Islet precursor cell (in vitro differentiated cells): ENCODE measurements around the gene ACOT2.
"Not testable (repeated sequence)": the region's sequence is repeated elsewhere in the genome, so short reads cannot be mapped to it uniquely, and the experiment has no call there.

Source experiments
- DNase-seq: peaks from one replicate; pipeline ENCODE4 v3.0.0-alpha.2; 2018

ACOT2 gene, protein sequence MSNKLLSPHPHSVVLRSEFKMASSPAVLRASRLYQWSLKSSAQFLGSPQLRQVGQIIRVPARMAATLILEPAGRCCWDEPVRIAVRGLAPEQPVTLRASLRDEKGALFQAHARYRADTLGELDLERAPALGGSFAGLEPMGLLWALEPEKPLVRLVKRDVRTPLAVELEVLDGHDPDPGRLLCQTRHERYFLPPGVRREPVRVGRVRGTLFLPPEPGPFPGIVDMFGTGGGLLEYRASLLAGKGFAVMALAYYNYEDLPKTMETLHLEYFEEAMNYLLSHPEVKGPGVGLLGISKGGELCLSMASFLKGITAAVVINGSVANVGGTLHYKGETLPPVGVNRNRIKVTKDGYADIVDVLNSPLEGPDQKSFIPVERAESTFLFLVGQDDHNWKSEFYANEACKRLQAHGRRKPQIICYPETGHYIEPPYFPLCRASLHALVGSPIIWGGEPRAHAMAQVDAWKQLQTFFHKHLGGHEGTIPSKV

DNA sequence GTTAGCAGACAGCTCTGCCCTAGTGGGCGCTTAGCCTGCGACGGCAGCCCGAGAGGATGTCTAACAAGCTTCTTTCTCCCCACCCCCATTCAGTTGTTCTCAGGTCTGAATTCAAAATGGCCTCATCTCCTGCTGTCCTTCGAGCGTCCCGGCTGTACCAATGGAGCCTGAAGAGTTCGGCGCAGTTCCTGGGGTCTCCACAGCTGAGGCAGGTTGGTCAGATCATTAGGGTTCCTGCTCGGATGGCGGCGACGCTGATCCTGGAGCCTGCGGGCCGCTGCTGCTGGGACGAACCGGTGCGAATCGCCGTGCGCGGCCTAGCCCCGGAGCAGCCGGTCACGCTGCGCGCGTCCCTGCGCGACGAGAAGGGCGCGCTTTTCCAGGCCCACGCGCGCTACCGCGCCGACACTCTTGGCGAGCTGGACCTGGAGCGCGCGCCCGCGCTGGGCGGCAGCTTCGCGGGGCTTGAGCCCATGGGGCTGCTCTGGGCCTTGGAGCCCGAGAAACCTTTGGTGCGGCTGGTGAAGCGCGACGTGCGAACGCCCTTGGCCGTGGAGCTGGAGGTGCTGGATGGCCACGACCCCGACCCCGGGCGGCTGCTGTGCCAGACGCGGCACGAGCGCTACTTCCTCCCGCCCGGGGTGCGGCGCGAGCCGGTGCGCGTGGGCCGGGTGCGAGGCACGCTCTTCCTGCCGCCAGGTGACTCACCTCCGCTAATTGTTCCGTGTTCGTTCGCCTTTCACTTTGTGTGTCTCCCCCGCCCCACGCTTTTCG is at the start of gene ACOT2:
ACOT2 (plus strand) TSS at position 29 of the 774 bp plus-strand sequence; CDS start at position 57, 28 bp downstream.
- peak; percentile 91 for DNase-seq

- DNase-seq: no peak
Measured at GRCh38 chr14:73521229-73521628, 47.8 kb upstream of the ACOT2 start.

- DNase-seq: no peak
Measured at GRCh38 chr14:73524493-73524892, 44.5 kb upstream of the ACOT2 start.

- no peak for DNase-seq
Measured at GRCh38 chr14:73526036-73526984, 42.7 kb upstream of the ACOT2 start.

GRCh38 chr14:73529356-73529755 is 39.7 kb upstream of the ACOT2 start:
- not testable (repeated sequence) for DNase-seq

DNA sequence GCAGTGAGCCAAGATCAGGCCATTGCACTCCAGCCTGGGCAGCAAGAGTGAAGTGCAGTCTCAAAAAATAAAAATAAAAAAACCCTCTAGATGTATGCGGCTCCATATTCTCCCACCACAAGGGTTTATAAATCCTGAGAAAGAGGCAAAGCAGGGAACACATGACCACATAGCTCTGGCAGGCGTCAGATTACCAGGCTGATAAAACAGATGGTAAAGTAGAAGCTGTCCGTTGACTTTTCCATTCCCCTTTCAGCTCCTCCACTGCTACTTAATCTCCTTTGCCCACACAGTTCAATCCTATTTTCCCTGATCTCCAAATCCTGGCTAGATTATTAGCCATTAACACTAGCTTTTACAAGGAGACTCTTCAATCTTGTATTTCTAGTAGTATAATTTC is 37.0 kb upstream of the ACOT2 start:
- not testable (repeated sequence) for DNase-seq

GRCh38 chr14:73537244-73538045 is 31.6 kb upstream of the ACOT2 start:
- DNase-seq: peak; percentile 89

- DNase-seq: peak; percentile 70
Measured at GRCh38 chr14:73539017-73539416, 30.0 kb upstream of the ACOT2 start.

DNA sequence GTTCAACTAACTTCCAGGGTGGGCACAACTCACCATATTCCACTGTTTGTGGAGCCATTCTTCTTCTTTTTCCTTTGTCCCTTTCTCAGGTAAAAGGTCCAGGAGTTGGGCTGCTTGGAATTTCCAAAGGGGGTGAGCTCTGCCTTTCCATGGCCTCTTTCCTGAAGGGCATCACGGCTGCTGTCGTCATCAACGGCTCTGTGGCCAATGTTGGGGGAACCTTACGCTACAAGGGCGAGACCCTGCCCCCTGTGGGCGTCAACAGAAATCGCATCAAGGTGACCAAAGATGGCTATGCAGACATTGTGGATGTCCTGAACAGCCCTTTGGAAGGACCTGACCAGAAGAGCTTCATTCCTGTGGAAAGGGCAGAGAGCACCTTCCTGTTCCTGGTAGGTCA is 26.1 kb upstream of the ACOT2 start:
- not testable (repeated sequence) for DNase-seq

GRCh38 chr14:73545353-73545752 is 23.7 kb upstream of the ACOT2 start:
- DNase-seq: not testable (repeated sequence)

- not testable (repeated sequence) for DNase-seq
Measured at GRCh38 chr14:73549097-73549496, 19.9 kb upstream of the ACOT2 start.

GRCh38 chr14:73549889-73550524 is 19.0 kb upstream of the ACOT2 start:
- not testable (repeated sequence) for DNase-seq

DNA sequence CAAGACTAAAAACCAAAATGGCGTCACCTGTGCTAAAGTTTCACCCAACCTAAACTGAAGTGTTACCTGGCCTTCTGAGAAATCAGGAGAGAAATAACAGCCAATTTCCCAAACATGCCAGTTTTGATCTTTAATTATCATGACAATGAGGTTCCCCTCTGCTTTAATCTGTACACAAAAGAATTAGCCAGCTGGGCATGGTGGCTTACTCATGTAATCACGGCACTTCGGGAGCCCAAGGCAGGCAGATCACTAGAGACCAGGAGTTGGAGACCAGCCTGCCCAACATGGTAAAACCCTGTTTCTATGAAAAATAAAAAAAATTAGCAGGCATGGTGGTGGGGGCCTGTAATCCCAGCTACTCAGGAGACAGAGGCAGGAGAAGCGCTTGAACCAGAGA is 15.2 kb upstream of the ACOT2 start:
- no peak for DNase-seq

- not testable (repeated sequence) for DNase-seq
Measured at GRCh38 chr14:73557201-73557600, 11.8 kb upstream of the ACOT2 start.

GRCh38 chr14:73558238-73558637 is 10.8 kb upstream of the ACOT2 start:
- DNase-seq: not testable (repeated sequence)

DNA sequence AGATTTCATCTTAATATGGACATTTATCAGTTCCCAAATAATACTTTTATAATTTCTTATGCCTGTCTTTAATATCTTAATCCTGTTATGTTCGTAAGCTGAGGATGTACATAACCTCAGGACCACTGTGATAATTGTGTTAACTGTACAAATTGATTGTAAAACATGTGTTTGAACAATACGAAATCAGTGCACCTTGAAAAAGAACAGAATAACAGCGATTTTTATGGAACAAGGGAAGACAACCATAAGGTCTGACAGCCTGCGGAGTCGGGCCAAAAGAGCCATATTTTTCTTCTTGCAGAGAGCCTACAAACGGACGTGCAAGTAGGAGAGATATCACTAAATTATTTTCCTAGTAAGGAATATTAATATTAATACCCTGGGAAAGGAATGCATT is 6.8 kb upstream of the ACOT2 start:
- not testable (repeated sequence) for DNase-seq

DNA sequence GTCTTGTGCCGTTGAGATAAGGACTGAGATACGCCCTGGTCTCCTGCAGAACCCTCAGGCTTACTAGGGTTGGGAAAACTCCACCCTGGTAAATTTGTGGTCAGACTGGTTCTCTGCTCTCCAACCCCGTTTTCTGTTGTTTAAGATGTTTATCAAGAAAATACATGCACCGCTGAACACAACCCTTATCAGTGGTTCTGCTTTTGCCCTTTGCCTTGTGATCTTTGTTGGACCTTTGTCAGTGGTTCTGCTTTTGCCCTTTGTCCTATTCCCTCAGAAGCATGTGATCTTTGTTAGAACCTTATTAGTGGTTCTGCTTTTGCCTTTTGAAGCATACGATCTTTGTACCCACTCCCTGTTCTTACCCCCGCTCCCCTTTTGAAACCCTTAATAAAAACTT is 6.3 kb upstream of the ACOT2 start:
- not testable (repeated sequence) for DNase-seq

DNA sequence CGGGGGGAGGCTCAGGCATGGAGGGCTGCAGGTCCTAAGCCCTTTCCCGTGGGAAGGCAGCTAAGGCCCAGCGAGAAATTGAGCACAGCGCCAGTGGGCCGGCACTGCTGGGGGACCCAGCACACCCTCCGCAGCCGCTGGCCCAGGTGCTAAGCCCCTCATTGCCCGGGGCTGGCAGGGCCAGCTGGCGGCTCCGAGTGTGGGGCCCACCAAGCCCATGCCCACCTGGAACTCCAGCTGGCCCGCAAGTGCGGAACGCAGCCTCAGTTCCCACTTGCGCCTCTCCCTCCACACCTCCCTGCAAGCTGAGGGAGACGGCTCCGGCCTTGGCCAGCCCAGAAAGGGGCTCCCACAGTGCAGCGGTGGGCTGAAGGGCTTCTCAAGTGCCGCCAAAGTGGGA is 2.6 kb upstream of the ACOT2 start:
- not testable (repeated sequence) for DNase-seq

GRCh38 chr14:73566935-73567334 is 2.1 kb upstream of the ACOT2 start:
- not testable (repeated sequence) for DNase-seq

- no peak for DNase-seq
Measured at GRCh38 chr14:73567358-73567757, 1.7 kb upstream of the ACOT2 start.
